Stimulated activated CD4-positive, alpha-beta T cell treated with anti-CD3 and anti-CD28 coated beads, Interleukin-15, amount 100 ng/mL, for 1 hour (primary cell): Measurements from ENCODE around the gene CLCA2.
"Not testable (repeated sequence)": the region's sequence is repeated elsewhere in the genome, so short reads cannot be mapped to it uniquely, and the experiment has no call there.

Experiments
- DNase-seq, 2 donors: peaks; one replicate each; pipeline ENCODE4 v3.0.0-alpha.2; 2020; ENCODE audit warnings: low read depth in 1 of 2, low spot score in 1 of 2

Gene CLCA2

GRCh38 chr1:86472767-86473166 lies 48.8 kb downstream of the CLCA2 start:
- no peak for DNase-seq

DNA sequence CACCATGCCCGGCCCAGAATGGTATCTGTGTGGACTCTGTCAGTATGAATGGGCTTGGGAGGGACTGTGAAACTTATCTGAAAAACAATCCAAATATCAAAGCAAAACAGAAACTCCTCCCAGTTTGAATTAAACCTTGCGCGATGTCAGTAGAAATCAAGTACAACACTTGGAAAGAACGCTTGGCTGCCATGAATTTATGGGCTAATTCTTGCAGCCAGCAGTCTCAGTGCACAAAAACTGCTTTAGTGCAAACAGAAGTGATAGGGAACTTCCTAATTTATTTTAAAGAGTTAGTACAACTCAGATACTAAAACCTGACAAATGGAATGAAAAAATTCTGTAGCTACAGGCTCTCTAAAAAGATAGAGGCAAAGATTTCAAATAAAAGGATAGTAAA lies 53.3 kb downstream of the CLCA2 start:
- DNase-seq = no peak

DNA sequence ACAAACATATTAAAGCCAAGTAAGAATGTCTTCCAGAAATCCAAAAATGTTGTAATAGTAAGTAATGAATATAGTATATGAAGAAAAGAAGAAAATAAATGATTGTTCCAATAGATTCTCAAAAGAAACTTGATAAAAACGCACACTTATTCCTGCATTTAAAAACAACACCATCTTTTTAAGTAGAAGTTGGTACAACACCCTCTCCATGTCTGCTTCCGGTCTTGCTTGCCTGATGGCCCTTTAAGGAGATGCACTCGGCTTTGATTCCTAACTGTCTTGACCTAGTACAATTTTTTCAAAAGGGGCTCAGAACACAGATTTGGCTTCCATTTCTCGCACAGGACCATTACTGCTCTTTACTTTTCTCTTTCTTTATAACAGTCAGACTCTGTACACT lies 53.7 kb downstream of the CLCA2 start:
- DNase-seq = no peak

GRCh38 chr1:86478416-86479156 lies 54.6 kb downstream of the CLCA2 start:
- no peak for DNase-seq

- DNase-seq = no peak
Observed at GRCh38 chr1:86481966-86482365, 58.0 kb downstream of the CLCA2 start.

- DNase-seq = no peak
Observed at GRCh38 chr1:86487131-86487810, 63.3 kb downstream of the CLCA2 start.

DNA sequence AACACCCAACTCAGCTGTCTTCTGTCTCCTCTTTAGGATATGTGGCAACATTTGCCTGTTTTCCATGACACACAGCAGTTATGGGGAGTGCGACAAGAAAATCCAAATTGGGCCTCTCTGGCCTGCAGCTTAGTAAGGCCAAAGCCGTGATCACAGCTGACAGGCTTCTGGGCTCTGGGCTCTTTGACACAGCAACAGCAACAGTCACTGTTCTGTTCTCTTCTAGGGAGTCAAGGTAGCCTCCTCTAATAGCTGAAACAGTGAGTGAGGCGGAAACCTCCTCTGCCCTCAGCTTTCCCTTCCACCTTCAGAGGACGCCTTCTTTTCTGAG lies 63.8 kb downstream of the CLCA2 start:
- DNase-seq = no peak

GRCh38 chr1:86489242-86489878 lies 65.4 kb downstream of the CLCA2 start:
- DNase-seq = no peak

DNA sequence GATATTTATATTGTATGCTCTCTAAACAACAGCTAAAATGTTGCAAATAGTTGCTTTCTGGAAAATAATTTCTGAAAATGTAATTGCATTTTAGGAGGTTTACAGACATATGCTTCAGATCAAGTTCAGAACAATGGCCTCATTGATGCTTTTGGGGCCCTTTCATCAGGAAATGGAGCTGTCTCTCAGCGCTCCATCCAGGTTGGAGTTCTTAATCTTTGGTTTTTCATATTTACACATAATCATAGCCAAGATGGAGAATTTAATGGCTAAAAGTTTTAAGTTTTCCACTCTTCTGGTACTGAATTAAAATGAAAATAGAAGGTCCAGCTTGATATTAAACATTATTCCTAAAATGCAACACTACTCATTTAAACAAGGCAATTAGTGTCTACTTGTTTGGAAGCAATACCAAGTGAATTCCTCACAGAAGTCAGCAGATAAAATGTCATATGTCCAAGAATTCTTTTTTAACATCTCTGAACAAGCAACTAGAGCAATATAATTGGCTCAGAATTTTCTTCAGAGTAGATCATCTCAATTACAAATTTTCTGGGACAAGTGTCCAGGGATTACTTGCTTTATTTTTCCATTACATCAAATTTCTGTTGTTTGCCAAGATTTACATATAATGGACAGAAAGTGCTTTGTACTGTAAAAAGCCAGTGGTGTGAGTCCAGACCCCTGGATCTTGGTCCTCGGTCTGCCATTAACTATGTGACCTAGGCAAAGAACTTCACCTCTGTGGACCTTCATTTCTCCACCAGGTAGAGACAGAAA lies 67.4 kb downstream of the CLCA2 start:
- no peak for DNase-seq

GRCh38 chr1:86498281-86498680 lies 74.3 kb downstream of the CLCA2 start:
- no peak for DNase-seq

DNA sequence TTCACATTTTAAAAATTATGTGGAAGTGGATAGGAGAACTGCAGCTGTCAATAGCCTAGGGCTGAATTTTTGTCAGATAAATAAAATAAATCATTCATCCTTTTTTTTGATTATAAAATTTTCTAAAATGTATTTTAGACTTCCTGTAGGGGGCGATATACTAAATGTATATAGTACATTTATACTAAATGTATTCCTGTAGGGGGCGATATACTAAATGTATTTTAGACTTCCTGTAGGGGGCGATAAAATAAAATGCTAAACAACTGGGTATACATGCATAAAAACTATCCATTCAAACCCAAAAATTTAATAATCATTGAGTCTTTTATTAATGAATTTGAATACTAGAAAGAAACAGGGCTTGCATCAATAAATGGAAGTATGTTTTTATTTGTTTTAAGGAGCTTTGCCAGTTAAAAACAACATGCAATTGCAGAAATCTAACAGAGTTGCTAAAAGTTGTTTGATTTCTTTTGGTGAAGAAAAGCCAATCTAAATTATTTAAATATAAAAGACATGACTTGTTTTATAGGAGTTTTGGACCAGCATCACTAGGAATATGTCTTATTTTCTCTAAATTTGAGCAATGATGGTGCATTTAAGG lies 76.1 kb downstream of the CLCA2 start:
- no peak for DNase-seq

GRCh38 chr1:86500714-86501113 lies 76.7 kb downstream of the CLCA2 start:
- no peak for DNase-seq

- DNase-seq = not testable (repeated sequence)
Observed at GRCh38 chr1:86502125-86502646, 78.2 kb downstream of the CLCA2 start.

DNA sequence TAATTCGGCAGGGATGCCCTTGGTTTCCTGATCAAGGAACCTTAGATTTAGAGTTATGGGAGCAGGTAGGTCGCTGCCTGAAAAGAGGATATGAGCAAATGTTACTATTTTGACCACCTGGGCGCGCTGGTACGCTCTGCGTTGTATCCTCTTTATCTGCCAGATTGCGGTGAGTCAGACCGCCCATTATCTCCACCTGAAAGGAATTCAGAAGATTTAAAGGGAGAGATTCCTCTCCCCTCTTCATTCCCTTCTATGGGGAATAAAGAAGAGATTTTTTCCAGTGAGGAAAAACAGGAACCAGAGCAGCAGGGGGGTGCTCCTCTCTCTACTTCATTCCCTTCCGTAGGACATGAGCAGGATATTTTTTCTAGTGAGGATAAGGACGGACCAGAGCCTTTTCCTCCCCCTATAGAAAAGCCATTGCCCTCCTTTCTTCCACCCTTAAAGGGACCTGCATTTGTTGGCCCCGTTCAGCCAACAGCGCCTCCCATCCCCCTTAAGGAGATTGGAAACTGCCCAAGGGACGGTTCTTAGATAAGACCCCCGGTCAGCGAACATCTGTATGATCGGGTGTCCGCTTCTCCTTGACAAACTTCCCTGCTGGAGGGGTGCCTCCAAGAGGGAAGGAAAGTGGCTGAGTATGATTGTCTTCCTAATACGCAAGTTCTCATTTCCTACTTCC lies 78.9 kb downstream of the CLCA2 start:
- DNase-seq = no peak

DNA sequence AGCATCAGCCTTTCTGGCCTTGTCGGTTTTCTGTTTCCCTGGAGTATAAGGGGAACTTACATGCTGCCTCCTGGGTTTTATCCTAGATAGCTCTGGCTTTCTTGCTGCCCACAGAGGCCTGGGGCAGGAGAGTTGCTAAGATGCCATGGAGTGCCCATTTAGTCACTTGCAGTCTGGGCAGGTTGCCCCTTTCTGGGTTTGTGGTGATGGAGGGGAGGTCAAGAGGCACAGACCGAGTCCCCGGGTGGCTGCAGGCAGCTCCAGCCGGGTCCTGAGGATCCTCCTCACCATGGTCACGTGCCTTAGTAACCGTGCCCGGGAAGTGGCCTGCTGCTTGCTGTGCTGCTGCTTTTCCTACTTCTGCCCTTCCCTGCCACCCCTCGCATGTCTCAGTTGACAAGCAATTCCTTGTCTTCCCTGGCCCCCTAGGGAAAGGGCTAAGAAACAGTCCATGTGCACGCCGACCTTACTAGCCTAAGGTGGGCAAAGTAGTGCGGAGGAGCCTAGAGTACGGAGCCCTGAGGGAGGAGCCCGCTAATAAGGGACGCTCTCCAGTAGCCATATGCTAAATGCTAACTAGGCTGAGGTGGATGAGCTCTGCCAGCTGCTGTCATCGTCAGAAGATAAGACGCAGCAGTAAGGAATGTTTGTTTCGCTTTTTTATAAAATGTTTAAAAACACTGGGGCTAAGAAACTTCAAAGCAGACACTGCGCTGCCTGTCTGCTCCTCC lies 79.6 kb downstream of the CLCA2 start:
- DNase-seq = no peak

- no peak for DNase-seq
Observed at GRCh38 chr1:86504137-86504479, 80.1 kb downstream of the CLCA2 start.

GRCh38 chr1:86504895-86505563 lies 81.1 kb downstream of the CLCA2 start:
- no peak for DNase-seq

DNA sequence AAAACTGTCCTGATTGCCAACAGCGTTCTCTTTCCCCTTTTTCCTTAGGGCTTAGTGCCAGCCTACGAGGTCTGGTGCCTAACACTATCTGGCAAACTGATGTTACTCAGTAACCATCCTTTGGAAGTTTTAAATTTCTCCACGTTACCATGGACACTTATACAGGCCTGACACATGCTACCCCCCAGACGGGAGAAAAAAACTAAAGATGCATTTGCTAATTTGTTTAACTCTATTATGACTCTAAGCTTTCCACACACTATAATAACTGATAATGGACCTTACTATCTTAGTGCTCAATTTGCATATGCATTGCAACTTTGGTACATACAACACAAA lies 81.6 kb downstream of the CLCA2 start:
- no peak for DNase-seq
